Measurements from ENCODE around the gene PLOD3. TPM values are rescaled to one million over a fixed set of nuclear protein-coding genes. Genes with fewer than 3 reads are reported as not detected.

PLOD3 gene
- total and polyA plus RNA-seq, 9 of the 15 experiments (the other 6 are each of a cell fraction or from before 2014, with no cell fraction given): 2.8 to 101 (median 30.9) TPM

- TF ChIP-seq RREB1 (CRISPR knock-in tag; IDR thresholded peaks at IDR 0.05) (no peak), YBX1 (IDR thresholded peaks at IDR 0.05) (no peak), HOXB6 (CRISPR knock-in tag; IDR thresholded peaks at IDR 0.05; ENCODE audit: borderline replicate concordance) (no peak), ILF3 (IDR thresholded peaks at IDR 0.05; ENCODE audit: borderline replicate concordance) (no peak), ESRRB (CRISPR knock-in tag; IDR thresholded peaks at IDR 0.05; ENCODE audit: borderline replicate concordance) (no peak), CHD1 (IDR thresholded peaks at IDR 0.05; ENCODE audit: low read length) (peak; percentile 68), CSDE1 (IDR thresholded peaks at IDR 0.05) (peak in 1 of 2 experiments; percentile 88; a peak in 1 of 4 replicates), DPF2 (IDR thresholded peaks at IDR 0.05) (no peak), DDX20 (tag; IDR thresholded peaks at IDR 0.05; ENCODE audit: low read depth) (no peak), PTTG1 (tag; IDR thresholded peaks at IDR 0.05; ENCODE audit: low read depth) (no peak), MEF2A (IDR thresholded peaks at IDR 0.05; ENCODE audit: control insufficient read depth, low read depth, low read length) (no peak), CBFA2T3 (IDR thresholded peaks at IDR 0.05) (peak; percentile 36; the same call in 1 of the 2 replicates), SIN3B (IDR thresholded peaks at IDR 0.05; ENCODE audit: low read depth) (no peak), ZNF444 (CRISPR knock-in tag; IDR thresholded peaks at IDR 0.05) (no peak), ZNF436 (CRISPR knock-in tag; IDR thresholded peaks at IDR 0.05) (no peak), ZBTB12 (CRISPR knock-in tag; IDR thresholded peaks at IDR 0.05) (peak; percentile 56; the same call in 1 of the 2 replicates), TARDBP (IDR thresholded peaks at IDR 0.05) (no peak), MNT (conservative IDR thresholded peaks at IDR 0.05) (peak; percentile 78 to 91), MYC (IDR thresholded peaks at IDR 0.05; ENCODE audit: low read depth, low read length) (peak; percentile 87), MYC (CRISPR knock-in tag; IDR thresholded peaks at IDR 0.05; ENCODE audit: borderline replicate concordance, low read depth) (peak; percentile 35; the same call in 1 of the 2 replicates), NCOA1 (IDR thresholded peaks at IDR 0.05; ENCODE audit: low read depth) (no peak)
These were observed at the start of gene PLOD3, which contains the start of gene ZNHIT1 (continued) for GRCh38 chr7:101217388-101218235.

Data from K562 (cell line).